Activated gamma-delta T cell treated with Interleukin-2 at 50 U/mL for 16 hours (primary cell): ENCODE data around the gene DNAJC3.
"Not testable (repeated sequence)": the region's sequence is repeated elsewhere in the genome, so short reads cannot be mapped to it uniquely, and the experiment has no call there.

Experiments used
- DNase-seq: peaks from one replicate; pipeline ENCODE4 v3.0.0-alpha.2; 2020

DNAJC3 gene

DNA sequence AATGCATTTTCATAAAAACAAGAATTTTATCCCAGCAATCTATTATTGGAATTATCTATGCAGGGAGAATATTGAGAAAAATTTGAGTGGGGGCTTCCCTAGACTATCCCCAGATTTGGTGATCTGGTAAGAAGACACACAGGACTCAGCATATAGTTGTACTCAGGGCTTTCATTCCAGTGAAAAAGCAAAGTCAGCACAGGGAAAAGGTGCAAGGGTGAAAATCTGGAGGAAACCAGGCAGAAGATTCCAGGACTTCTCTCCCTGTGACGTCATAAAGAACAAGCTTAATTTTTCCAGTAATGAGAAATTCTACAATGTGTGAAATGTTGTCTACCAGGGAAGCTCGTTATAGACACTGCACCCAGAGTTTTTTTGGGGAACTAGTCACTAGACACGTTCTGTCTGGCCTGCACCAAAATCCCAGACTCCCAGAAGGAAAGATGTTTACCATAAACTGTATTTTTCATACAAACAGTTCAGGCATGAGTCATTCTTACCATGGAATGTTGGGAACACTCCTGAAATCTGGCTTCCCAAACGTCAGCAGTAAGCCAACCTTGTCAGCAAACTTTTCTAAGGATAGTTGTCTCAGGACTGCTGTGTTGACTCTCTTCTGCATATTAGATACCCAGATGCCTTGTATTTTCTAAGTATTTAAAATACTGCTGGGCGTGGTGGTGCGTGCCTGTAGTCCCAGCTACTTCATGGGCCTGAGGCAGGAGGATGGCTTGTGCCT is 107.4 kb downstream of the DNAJC3 start:
- no peak for DNase-seq

- no peak for DNase-seq
Measured at GRCh38 chr13:95784900-95785290, 108.0 kb downstream of the DNAJC3 start.

DNA sequence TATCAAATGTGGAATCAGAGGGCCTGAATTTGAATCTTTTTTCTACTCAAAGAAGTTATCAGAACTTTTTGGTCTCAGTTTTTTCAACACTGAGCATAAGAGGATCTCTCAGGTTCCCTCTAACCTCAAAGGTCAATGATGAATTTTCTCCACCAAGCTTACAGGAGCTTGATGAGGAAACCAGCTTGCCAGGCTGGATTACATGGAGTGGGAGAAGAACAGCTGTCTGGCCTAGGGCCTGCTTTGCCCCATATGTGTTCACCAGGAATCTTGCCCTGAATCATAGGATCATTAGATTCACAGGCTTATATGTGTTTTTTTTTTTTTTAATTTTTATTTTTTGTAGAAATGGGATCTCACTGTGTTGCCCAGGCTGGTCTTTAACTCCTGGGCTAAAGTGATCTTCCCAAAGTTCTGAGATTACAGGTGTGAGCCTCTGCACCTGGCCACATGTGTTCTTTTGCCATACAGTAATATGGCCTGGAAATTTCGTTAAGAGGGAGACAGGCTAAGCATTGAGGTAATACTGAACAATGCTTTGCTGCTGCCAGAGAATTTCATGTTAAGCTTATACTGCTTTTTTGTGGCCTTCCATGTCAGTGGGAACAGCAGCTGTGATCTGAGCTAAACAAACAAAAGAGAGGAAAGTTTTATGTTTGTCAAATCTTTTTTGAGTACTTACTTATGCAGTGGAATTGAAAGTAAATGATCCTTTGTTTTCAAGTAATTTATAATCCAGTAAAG is 110.6 kb downstream of the DNAJC3 start:
- no peak for DNase-seq

DNA sequence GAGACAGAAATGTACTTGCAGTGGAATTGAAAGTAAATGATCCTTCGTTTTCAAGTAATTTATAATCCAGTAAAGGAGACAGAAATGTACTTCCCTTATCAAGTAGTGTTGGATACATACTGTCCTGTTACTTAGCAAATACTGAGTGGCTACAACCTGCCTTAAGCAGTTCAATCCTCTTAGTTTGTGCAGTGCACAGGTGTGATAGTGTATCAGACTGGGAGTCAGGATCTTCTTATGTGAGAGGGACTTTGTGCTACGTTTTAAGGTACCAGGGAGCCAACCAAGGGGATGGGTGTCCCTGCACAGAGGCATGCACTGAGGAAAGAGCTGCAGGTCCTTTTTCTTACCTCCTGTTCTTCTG is 111.1 kb downstream of the DNAJC3 start:
- DNase-seq: no peak

GRCh38 chr13:95789315-95789714 is 112.4 kb downstream of the DNAJC3 start:
- not testable (repeated sequence) for DNase-seq

GRCh38 chr13:95791084-95791722 is 114.3 kb downstream of the DNAJC3 start:
- DNase-seq: no peak

- DNase-seq: no peak
Measured at GRCh38 chr13:95793018-95793555, 116.1 kb downstream of the DNAJC3 start.

DNA sequence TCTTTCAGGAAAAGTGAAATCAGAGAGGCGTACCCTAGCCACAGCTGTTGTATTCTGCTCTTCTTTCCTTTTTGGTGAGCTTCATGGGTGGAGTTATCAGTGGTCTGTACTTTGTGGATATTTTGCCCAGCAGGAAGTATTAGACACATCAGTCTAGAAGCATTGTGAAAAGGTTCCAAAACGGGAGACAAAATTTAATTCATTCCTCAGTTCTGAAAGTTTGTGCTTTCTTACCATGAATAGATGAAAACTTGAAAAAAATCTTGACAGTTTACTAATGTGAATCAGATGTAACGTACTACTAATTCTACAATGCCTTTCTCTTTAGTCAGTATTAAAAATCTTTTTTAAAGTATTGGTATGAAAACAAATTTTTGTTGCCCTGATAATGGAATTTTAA is 116.8 kb downstream of the DNAJC3 start:
- DNase-seq: no peak

DNA sequence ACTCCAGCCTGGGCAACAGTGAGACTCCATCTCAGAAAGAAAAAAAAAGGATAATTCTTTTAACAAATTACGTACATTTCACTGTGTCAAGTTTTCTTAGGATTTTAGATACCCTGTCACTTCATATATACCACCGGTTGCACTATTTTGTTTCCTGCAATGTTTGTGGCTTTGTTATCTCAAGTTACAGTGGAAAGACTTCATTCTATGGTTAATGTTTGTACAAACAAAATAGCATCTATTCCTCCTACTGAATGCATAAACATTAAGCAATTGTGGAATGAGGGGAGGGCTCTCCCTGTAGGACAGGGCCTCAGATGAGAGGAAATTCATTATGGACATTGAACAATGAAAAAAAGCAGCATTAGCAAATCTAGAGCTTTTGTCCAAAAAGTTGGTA is 120.1 kb downstream of the DNAJC3 start:
- no peak for DNase-seq

GRCh38 chr13:95800436-95800835 is 123.5 kb downstream of the DNAJC3 start:
- no peak for DNase-seq

DNA sequence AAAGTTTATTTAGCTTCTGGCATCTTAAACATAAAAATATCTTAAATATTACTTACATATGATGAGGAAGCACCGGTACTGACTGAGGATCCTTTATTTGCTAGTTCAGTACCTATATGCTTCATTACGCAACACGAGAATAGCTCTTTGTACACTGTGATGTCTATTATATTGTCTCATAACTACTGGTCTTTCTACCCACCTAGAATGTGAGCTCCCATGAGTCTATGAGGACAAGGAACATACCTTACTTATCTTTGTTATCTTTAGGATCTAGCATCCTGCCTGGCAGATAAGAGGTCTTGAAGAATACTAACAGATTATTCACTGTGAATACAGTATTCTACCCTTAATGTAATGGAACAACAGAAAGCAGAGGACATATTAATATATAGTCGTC is 124.9 kb downstream of the DNAJC3 start:
- DNase-seq: no peak

DNA sequence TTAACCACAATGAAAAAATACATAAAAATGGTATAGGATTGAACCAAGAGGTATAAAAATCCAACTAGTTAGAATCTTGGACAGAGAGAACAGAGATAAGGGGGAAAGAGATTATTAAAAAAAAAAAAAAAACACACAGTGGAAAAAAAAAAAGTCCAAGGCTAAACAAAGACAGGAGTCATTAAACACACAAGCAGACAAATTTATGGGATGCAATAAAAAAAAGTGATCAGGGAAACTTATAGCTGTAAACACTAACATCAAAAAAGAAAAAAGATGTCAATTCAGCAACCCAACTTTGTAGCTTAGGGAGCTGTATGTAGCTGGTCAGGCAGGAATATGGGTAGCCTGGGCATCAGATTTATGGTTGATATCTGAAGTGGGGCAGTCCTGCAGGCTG is 129.0 kb downstream of the DNAJC3 start:
- no peak for DNase-seq

- DNase-seq: no peak
Measured at GRCh38 chr13:95809429-95809828, 132.5 kb downstream of the DNAJC3 start.

DNA sequence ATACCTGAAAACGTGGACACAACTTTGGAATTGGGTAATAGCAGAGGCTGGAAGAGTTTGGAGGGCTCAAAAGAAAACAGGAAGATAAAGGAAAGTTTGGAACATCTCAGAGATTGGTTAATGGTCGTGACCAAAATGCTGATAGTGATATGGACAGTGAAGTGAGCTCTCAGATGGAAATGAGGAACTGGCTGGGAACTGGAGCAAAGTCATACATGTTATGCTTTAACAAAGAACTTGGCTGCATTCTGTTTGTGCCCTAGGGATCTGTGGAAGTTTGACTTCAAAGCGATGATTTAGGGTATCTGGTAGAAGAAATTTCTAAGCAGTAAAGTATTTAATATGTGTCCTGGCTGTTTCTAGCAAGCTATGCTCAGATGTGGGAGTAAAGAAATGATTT is 136.2 kb downstream of the DNAJC3 start:
- DNase-seq: no peak

DNA sequence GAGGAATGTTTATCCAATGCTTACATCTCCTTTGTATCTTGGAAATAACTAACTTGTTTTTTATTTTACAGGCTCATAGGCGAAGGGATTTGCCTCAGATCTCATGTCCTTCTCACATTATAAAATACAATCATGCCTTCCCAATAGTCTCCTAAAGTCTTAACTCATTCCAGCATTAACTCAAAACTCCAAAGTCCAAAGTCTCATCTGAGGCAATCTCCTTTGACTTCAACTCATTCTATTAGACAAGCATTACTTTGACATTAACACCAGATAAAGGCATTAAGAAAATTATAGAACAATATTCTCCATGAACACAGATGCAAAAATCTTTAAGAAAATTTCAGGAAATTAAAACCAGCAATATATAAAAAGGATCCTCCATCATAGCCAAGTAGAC is 137.6 kb downstream of the DNAJC3 start:
- no peak for DNase-seq

DNA sequence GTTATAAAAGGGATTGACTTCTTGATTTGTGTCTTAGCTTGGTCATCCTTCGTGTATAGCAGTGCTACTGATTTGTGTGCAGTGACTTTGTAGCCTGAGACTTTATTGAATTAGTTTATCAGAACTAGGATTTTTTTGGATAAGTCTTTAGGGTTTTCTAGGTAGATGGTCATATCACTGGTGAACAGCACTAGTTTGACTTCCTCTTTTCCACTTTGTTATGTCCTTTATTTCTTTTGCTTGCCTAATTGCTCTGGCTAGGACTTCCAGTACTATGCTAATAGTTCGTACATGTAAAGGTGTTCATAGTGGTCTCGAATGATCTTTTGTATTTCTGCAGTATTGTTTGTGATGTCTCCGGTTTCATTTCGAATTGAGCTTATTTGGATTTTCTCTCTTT is 145.4 kb downstream of the DNAJC3 start:
- no peak for DNase-seq

DNA sequence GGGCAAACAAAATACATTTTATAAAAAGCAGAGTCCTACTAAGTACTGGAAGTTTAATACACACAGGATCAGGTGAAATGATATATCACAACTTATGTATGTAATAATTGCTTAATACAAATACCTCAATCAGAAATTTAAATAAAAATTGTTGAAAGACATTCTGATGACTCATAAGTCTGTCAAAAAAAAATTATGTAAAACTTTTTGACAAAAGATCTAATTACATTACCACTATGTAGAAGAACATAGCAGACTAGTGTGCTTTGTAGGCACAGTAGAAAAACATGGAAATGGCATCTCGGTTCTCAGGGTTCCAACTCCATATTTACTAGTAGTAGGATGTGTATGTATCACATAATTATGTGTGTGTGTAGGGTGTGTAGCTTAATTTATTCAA is 156.2 kb downstream of the DNAJC3 start:
- no peak for DNase-seq

DNA sequence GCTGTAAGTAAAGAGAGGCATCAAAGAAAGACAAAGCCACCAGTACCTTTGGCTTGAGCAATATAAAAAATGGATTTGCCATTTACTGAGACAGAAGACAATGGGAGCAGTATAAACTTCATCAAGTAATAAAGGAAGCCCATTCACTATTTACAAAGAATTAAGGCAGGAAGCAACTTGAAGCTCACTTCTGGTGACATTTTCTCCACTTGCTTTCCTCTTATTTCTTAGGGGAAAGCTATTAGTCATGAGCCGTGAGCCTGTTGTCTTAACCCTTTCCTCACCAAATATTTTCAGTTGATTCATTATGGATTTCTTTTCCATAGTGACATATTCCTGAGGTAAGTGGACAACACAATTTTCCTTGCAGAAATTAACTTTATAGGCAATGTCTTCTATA is 156.8 kb downstream of the DNAJC3 start:
- no peak for DNase-seq

DNA sequence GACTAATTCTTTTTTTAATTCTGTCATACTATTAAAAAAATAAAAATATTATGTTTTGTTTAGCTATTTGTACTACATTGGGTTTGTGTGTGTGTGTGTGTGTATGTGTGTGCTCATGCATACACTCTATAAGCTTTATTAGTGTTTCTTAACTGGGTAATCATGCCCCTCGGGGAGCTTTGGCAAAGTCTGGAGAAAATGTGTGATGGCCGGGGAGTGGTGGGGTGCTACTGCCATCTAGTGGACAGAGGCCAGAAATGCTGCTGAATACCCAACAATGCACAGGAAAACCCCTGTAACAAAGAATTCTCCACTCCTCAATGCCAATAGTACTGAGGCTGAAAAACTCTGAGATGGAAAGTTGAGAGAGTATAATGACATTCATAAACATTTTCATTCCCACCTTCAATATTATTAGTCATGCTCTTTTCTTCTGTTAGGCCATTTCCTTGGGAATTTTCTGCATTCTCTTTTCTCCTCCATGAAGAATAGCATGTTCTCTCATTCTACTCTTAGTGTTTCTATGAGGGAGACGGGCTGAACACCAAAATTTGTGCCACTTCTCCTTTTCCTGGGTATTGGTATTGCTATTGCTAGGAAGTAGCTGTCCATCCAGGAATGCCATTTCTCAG is 157.3 kb downstream of the DNAJC3 start:
- DNase-seq: peak; percentile 59

DNA sequence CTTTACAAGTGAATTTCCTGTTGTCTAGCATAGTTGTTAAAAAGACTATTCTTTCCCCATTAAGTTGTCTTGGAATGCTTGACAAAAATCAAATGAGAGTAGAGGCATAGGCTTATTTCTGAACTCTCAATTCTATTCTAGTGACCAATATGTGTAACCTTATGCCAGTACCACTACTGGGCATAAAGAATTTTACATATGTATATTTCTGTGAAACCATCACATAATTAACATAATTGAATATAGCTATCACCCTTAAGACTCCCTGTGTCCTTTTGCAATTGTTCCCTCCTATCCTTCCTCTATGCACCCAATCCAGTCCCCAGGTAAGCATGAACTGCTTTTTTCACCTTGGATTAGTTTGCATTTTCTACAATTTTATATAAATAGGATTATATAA is 165.0 kb downstream of the DNAJC3 start:
- no peak for DNase-seq

DNA sequence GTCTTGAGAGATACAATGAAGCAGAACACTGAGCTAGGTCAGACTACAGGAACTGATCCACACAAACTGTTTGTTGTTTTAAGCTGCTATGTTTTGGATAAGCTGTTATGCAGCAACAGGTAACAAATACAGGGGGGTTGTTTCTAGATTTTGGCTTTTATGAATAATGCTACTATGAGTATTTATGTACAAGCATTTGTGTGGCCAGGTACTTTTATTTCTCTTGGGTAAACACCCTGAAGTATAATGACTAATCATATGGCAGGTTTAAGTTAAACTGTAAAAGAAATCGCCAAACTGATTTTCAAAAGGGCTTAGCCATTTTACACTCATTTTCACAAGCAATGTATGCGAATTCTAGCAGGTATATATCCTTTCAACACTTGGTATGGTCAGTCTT is 166.0 kb downstream of the DNAJC3 start:
- no peak for DNase-seq
